HCT116 (cell line): ENCODE measurements around the gene MAP1LC3B2. TPM values are rescaled to one million over a fixed set of nuclear protein-coding genes. Genes with fewer than 3 reads are reported as not detected.
A peak's percentile ranks its signal among the peaks of the same experiment; 100 is the strongest.

ENCODE experiments used
- ATAC-seq: fragments of 200-7000 bp; cut with Tn5 transposase; 2 replicates; pipeline ENCODE4 v1.9.1; 2020; ENCODE audit warnings: mild to moderate bottlenecking, moderate library complexity
- BruUV-seq: library from RNA; stranded (reverse); fragments of 400-500 nt; replicated peaks from 2 replicates; lab custom pipeline; 2021; lab: Mats Ljungman, UMichigan
- CTCF ChIA-PET: fragments of 300-600 bp; sonication (Branson Sonifier 250); formaldehyde crosslinking; loops from one replicate; lab custom pipeline; 2021; ENCODE audit warnings: antibody characterized with exemption; lab: Charles Lee
- POLR2A ChIA-PET: fragments of 300-600, 350-600 bp; sonication (Branson Sonifier 250); formaldehyde crosslinking; loops from one replicate; lab custom pipeline; 2021; ENCODE audit warnings: antibody characterized with exemption; lab: Charles Lee
- RAD21 ChIA-PET, 2 experiments: fragments of 300-600 bp; sonication (Branson Sonifier 250); formaldehyde crosslinking; loops; one replicate each; lab custom pipeline; 2023; ENCODE audit warnings: low total read pairs in 2 of 2; ENCODE audit not compliant: uncharacterized antibody in 2 of 2, unreplicated experiment in 2 of 2, low non-redundant PET in 1 of 2; lab: Charles Lee
- DNase-seq: peaks from one replicate; pipeline ENCODE4 v3.0.0-alpha.2; 2010; ENCODE audit warnings: low read depth, low spot score
- H2AFZ ChIP-seq: fragments of 200-600 bp; shearing (Covaris generic), sonication (generic); 2 replicates; pipeline ENCODE4 v1.6.1; 2017; ENCODE audit warnings: low read depth, mixed run types, mixed read lengths, antibody characterized with exemption, low read length; ENCODE audit not compliant: poor library complexity, severe bottlenecking
- H3K27ac ChIP-seq: 2 replicates; pipeline ENCODE4 v1.5.1; 2012; ENCODE audit warnings: low read depth, low read length
- H3K27me3 ChIP-seq: fragments of 200-600 bp; sonication (generic); 2 replicates; pipeline ENCODE4 v1.6.1; 2016; ENCODE audit warnings: mixed run types, low read length, mixed read lengths; ENCODE audit not compliant: insufficient read depth
- H3K36me3 ChIP-seq, 2 experiments: fragments of 200-500 bp in 1 of 2; fragments of 200-600 bp in 1 of 2; sonication (Bioruptor generic) in 1 of 2; sonication (generic) in 1 of 2; 2 replicates each; pipeline versions ENCODE4 v1.5.1 to v1.6.1; 2014 to 2016; ENCODE audit warnings: low read length in 2 of 2, inconsistent platforms in 1 of 2, mixed read lengths in 1 of 2, mixed run types in 1 of 2; ENCODE audit not compliant: insufficient read depth in 2 of 2, control insufficient read depth in 1 of 2
- H3K4me1 ChIP-seq, 2 experiments: fragments of 200-600 bp in 1 of 2; sonication (generic) in 1 of 2; 2 replicates each; pipeline versions ENCODE4 v1.5.1 to v1.6.1; 2012 to 2017; ENCODE audit warnings: low read length in 2 of 2, inconsistent platforms in 1 of 2, mild to moderate bottlenecking in 1 of 2, mixed read lengths in 1 of 2, mixed run types in 1 of 2, moderate library complexity in 1 of 2; ENCODE audit not compliant: insufficient read depth in 2 of 2, control insufficient read depth in 1 of 2
- H3K4me2 ChIP-seq: fragments of 200-600 bp; sonication (generic); 2 replicates; pipeline ENCODE4 v1.6.1; 2017; ENCODE audit warnings: mixed run types, low read length, mixed read lengths
- H3K4me3 ChIP-seq, 2 experiments: fragments of 200-600 bp in 1 of 2; sonication (generic) in 1 of 2; replicated peaks in 1 of 2; 2 replicates each; pipeline ENCODE4 v1.5.1; 2011 to 2016; ENCODE audit warnings: low read length in 2 of 2, control low read depth in 1 of 2, low read depth in 1 of 2, mild to moderate bottlenecking in 1 of 2, mixed read lengths in 1 of 2, mixed run types in 1 of 2
- H3K79me2 ChIP-seq: fragments of 200-600 bp; sonication (generic); 2 replicates; pipeline ENCODE4 v1.6.1; 2017; ENCODE audit warnings: mild to moderate bottlenecking, mixed run types, low read length, moderate library complexity, mixed read lengths; ENCODE audit not compliant: insufficient read depth
- H3K9ac ChIP-seq: fragments of 200-600 bp; sonication (generic); 2 replicates; pipeline ENCODE4 v1.6.1; 2016; ENCODE audit warnings: low read length, mixed read lengths
- H3K9me2 ChIP-seq: fragments of 200-600 bp; sonication (generic), shearing (Covaris generic); 2 replicates; pipeline ENCODE4 v1.6.1; 2017; ENCODE audit warnings: mixed run types, mild to moderate bottlenecking, moderate library complexity; ENCODE audit not compliant: insufficient read depth
- H3K9me3 ChIP-seq, 2 experiments: fragments of 200-500 bp in 1 of 2; fragments of 200-600 bp in 1 of 2; sonication (Bioruptor generic) in 1 of 2; sonication (generic) in 1 of 2; 2 replicates each; pipeline ENCODE4 v1.6.1; 2014 to 2017; ENCODE audit warnings: low read length in 2 of 2, mixed read lengths in 2 of 2, inconsistent platforms in 1 of 2, low read depth in 1 of 2, mild to moderate bottlenecking in 1 of 2, mixed run types in 1 of 2, moderate library complexity in 1 of 2; ENCODE audit not compliant: control insufficient read depth in 1 of 2, insufficient read depth in 1 of 2
- H4K20me1 ChIP-seq: fragments of 200-600 bp; sonication (generic), shearing (Covaris generic); 2 replicates; pipeline ENCODE4 v1.6.1; 2017; ENCODE audit warnings: mixed run types, mild to moderate bottlenecking, moderate library complexity; ENCODE audit not compliant: insufficient read depth
- EGR1 ChIP-seq: IDR thresholded peaks from 2 replicates; pipeline ENCODE4 v1.6.1; 2012; ENCODE audit warnings: low read depth
- ELF1 ChIP-seq: IDR thresholded peaks from 2 replicates; pipeline ENCODE4 v1.6.1; 2012; ENCODE audit warnings: low read depth, borderline replicate concordance
- JUND ChIP-seq: IDR thresholded peaks from 2 replicates; pipeline ENCODE4 v1.6.1; 2012
- POLR2AphosphoS5 ChIP-seq: IDR thresholded peaks from 2 replicates; pipeline ENCODE4 v1.6.1; 2011; ENCODE audit warnings: mild to moderate bottlenecking, low read depth, low read length, moderate library complexity
- SP1 ChIP-seq: IDR thresholded peaks from 2 replicates; pipeline ENCODE4 v1.6.1; 2012; ENCODE audit warnings: low read depth
- SRF ChIP-seq: IDR thresholded peaks from 2 replicates; pipeline ENCODE4 v1.6.1; 2012; ENCODE audit warnings: low read depth
- TCF7L2 ChIP-seq: IDR thresholded peaks from 2 replicates; pipeline ENCODE4 v1.7.0; 2011; ENCODE audit warnings: borderline replicate concordance, inconsistent platforms; ENCODE audit not compliant: insufficient read depth, insufficient read length; ENCODE audit errors: extremely low read depth
- YY1 ChIP-seq: IDR thresholded peaks from 2 replicates; pipeline ENCODE4 v1.6.1; 2011; ENCODE audit warnings: low read length, low read depth, moderate library complexity, mild to moderate bottlenecking; ENCODE audit not compliant: insufficient replicate concordance; ENCODE audit errors: extremely low read depth
- intact Hi-C: fragments of 100-400 bp; cut with micrococcal nuclease; formaldehyde crosslinking; loops from 2 replicates; pipeline ENCODE4 v1.10.0; 2022
- total RNA-seq: library from RNA; stranded (reverse); gene quantifications from one replicate; pipeline ENCODE4 v1.2.1, GENCODE V29; 2021; ENCODE audit not compliant: unreplicated experiment
- TF ChIP-seq, protein P1 (sequence below): IDR thresholded peaks from 2 replicates; pipeline ENCODE4 v1.6.1; 2012; ENCODE audit warnings: low read depth
- TF ChIP-seq, protein P2 (sequence below): IDR thresholded peaks from 2 replicates; pipeline ENCODE4 v1.6.1; 2012
- TF ChIP-seq, protein P3 (sequence below): IDR thresholded peaks from 2 replicates; pipeline ENCODE4 v1.6.1; 2011; ENCODE audit warnings: mild to moderate bottlenecking, low read length, moderate library complexity; ENCODE audit not compliant: insufficient replicate concordance; ENCODE audit errors: extremely low read depth
- TF ChIP-seq, protein P4 (sequence below), 3 experiments: fragments of 200-600 bp in 1 of 3; sonication (generic) in 1 of 3; IDR thresholded peaks in 2 of 3; conservative IDR thresholded peaks in 1 of 3; 2 replicates each; pipeline ENCODE4 v1.5.1; 2012 to 2017; ENCODE audit warnings: low read depth in 2 of 3, low read length in 2 of 3, antibody characterized with exemption in 1 of 3, borderline replicate concordance in 1 of 3, control low read depth in 1 of 3, mild to moderate bottlenecking in 1 of 3, mixed read lengths in 1 of 3, mixed run types in 1 of 3, moderate library complexity in 1 of 3; ENCODE audit not compliant: insufficient read depth in 1 of 3

MAP1LC3B2 gene
- total RNA-seq, 1 experiment from 2014 or later = 4.7 TPM

DNA sequence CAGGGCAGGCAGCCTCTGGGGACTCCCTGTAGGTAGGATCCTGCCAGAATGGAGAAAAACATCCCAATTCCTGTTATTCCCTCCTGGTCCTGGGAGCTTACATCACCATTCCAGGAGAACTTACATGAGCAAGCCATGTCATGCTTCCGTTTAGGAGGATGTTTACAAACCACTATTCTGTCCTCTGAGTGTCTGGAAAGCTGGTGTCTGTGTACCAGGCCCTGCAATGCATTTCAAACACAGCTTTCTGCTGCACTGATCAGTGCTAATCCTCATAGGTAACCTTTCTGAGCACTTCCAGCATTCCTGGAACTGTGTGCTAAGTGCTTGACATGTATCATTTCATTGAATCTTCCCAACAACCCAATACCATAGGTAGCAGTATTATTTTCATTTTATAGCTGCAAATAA, 19.8 kb upstream of the MAP1LC3B2 start (continued):
- TF ChIP-seq, protein P1, sequence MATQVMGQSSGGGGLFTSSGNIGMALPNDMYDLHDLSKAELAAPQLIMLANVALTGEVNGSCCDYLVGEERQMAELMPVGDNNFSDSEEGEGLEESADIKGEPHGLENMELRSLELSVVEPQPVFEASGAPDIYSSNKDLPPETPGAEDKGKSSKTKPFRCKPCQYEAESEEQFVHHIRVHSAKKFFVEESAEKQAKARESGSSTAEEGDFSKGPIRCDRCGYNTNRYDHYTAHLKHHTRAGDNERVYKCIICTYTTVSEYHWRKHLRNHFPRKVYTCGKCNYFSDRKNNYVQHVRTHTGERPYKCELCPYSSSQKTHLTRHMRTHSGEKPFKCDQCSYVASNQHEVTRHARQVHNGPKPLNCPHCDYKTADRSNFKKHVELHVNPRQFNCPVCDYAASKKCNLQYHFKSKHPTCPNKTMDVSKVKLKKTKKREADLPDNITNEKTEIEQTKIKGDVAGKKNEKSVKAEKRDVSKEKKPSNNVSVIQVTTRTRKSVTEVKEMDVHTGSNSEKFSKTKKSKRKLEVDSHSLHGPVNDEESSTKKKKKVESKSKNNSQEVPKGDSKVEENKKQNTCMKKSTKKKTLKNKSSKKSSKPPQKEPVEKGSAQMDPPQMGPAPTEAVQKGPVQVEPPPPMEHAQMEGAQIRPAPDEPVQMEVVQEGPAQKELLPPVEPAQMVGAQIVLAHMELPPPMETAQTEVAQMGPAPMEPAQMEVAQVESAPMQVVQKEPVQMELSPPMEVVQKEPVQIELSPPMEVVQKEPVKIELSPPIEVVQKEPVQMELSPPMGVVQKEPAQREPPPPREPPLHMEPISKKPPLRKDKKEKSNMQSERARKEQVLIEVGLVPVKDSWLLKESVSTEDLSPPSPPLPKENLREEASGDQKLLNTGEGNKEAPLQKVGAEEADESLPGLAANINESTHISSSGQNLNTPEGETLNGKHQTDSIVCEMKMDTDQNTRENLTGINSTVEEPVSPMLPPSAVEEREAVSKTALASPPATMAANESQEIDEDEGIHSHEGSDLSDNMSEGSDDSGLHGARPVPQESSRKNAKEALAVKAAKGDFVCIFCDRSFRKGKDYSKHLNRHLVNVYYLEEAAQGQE = no peak
- TF ChIP-seq YY1 (no peak), JUND (no peak), POLR2AphosphoS5 (no peak)

DNA sequence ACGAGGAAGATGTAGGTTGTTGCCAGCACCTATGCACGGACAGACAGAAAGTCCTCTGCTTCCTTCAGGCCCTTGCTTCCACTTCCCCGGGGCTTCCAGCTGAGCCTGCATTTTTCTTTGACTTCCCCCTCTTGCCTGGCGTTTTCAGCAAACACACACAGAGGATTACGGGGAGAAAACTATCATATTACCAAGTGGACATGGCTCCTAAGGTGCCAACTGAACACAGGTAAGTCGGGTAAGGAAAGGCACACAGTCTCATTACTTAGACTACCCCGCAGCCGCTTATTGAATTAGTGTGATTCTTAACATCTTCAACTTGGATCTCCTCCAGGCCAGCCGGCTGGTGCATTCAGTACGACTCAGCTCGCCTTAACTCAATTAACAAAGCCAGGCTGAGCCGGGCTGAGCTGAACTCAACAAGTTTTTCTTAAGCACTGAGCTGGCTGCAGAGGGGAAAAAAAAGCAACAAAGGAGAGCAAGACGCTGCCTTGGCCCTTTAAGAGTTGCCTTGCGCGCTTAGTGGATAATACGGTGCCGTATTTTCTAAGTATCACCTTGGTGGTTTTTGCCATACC, 19.2 kb upstream of the MAP1LC3B2 start:
- Histone ChIP-seq H4K20me1 (no peaks in the 10 kb centered on the region), H3K9ac (peak overlapping the region; percentile 24), H3K4me2 (peak overlapping the region; percentile 48), H3K4me3 (no peak overlapping the region), H3K36me3 (no peaks in the 10 kb centered on the region), H3K9me3 (no peaks in the 10 kb centered on the region), H3K27me3 (no peaks in the 10 kb centered on the region), H3K4me1 (peaks cover 54 to 74% of the 10 kb centered on the region in 2 experiments), H3K27ac (peak overlapping the region; percentile 29; the same call in 1 of the 2 replicates), H2AFZ (no peak overlapping the region), H3K9me2 (no peaks in the 10 kb centered on the region), H3K79me2 (peaks cover 3% of the 10 kb centered on the region; the same call in 1 of the 2 replicates)
- DNase-seq (no peak), ATAC-seq (peak; percentile 12; the same call in 1 of the 2 replicates)
- BruUV-seq = no TSS peak
- ChIA-PET RAD21 (no interaction called here), POLR2A (interaction anchor here (0.7 to 1.5 kb wide), 2 partner anchors 16 to 34 kb away, joined by 3 to 12 read pairs; no protein-coding TSS in a partner anchor), CTCF (no interaction called here)
- TF ChIP-seq EGR1 (no peak), TCF7L2 (no peak), SP1 (no peak), SRF (no peak), JUND (no peak), ELF1 (no peak)
- TF ChIP-seq, protein P2, sequence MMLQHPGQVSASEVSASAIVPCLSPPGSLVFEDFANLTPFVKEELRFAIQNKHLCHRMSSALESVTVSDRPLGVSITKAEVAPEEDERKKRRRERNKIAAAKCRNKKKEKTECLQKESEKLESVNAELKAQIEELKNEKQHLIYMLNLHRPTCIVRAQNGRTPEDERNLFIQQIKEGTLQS = no peak
- TF ChIP-seq, protein P3, sequence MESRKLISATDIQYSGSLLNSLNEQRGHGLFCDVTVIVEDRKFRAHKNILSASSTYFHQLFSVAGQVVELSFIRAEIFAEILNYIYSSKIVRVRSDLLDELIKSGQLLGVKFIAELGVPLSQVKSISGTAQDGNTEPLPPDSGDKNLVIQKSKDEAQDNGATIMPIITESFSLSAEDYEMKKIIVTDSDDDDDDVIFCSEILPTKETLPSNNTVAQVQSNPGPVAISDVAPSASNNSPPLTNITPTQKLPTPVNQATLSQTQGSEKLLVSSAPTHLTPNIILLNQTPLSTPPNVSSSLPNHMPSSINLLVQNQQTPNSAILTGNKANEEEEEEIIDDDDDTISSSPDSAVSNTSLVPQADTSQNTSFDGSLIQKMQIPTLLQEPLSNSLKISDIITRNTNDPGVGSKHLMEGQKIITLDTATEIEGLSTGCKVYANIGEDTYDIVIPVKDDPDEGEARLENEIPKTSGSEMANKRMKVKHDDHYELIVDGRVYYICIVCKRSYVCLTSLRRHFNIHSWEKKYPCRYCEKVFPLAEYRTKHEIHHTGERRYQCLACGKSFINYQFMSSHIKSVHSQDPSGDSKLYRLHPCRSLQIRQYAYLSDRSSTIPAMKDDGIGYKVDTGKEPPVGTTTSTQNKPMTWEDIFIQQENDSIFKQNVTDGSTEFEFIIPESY = no peak
- TF ChIP-seq, protein P4, sequence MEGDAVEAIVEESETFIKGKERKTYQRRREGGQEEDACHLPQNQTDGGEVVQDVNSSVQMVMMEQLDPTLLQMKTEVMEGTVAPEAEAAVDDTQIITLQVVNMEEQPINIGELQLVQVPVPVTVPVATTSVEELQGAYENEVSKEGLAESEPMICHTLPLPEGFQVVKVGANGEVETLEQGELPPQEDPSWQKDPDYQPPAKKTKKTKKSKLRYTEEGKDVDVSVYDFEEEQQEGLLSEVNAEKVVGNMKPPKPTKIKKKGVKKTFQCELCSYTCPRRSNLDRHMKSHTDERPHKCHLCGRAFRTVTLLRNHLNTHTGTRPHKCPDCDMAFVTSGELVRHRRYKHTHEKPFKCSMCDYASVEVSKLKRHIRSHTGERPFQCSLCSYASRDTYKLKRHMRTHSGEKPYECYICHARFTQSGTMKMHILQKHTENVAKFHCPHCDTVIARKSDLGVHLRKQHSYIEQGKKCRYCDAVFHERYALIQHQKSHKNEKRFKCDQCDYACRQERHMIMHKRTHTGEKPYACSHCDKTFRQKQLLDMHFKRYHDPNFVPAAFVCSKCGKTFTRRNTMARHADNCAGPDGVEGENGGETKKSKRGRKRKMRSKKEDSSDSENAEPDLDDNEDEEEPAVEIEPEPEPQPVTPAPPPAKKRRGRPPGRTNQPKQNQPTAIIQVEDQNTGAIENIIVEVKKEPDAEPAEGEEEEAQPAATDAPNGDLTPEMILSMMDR (IDR thresholded peaks at IDR 0.05 in 2 of 3, conservative IDR thresholded peaks at IDR 0.05 in 1 of 3; ENCODE audit: borderline replicate concordance in 1 of 3, insufficient read depth in 1 of 3, low read depth in 2 of 3, low read length in 2 of 3) = no peak
- intact Hi-C loops = no loop called here
